Measurements from ENCODE around the gene ETV5.

DNA sequence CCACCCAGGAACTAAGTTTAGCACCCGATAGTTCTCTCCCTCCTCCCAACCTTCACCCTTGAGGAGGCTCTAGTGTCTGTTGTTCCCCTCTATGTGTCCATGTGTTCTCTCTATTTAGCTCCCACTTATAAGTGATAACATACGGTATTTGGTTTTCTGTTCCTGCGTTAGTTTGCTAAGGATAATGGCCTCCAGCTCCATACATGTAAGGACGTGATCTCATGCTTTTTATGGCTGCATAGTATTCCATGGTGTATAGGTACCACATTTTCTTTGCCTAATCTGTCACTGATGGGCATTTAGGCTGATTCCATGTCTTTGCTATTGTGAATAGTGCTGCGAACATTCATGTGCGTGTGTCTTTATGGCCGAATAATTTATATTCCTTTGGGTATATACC, 104.2 kb downstream of the ETV5 start:
- TF ChIP-seq ZFPM2 (CRISPR knock-in tag; IDR thresholded peaks at IDR 0.05) (no peak), TEAD2 (tag; IDR thresholded peaks at IDR 0.05) (no peak), POLR2AphosphoS5 (IDR thresholded peaks at IDR 0.05; ENCODE audit: control insufficient read depth, insufficient read depth, low read depth, low read length) (no peak), GATAD2A (IDR thresholded peaks at IDR 0.05) (no peak), PTRF (tag; IDR thresholded peaks at IDR 0.05) (no peak)

Measured in K562 (cell line).